Neural progenitor cell (in vitro differentiated cells): Measurements from ENCODE around the gene ANKRD33.

ENCODE experiments used
- CTCF ChIP-seq: fragments of 200-600 bp; sonication (generic); IDR thresholded peaks from 2 replicates; pipeline ENCODE4 v1.5.1; 2017; ENCODE audit warnings: antibody characterized with exemption, mild to moderate bottlenecking
- EZH2phosphoT487 ChIP-seq: fragments of 200-600 bp; sonication (generic); IDR thresholded peaks from 2 replicates; pipeline ENCODE4 v1.6.1; 2017; ENCODE audit warnings: antibody characterized with exemption

- TF ChIP-seq CTCF (no peak), EZH2phosphoT487 (no peak)
Observed at GRCh38 chr12:51838762-51839161, 49.1 kb upstream of the ANKRD33 start.
